ENCODE results near the gene RCAN3.
A peak's percentile ranks its signal among the peaks of the same experiment; 100 is the strongest.
"Not testable (repeated sequence)": the region's sequence is repeated elsewhere in the genome, so short reads cannot be mapped to it uniquely, and the experiment has no call there.

RCAN3 gene

GRCh38 chr1:24502709-24503058, at the start of gene RCAN3:
Gene RCAN3, plus strand, starts transcription at chr1:24502836. Its CDS starts 11,537 bp downstream, at chr1:24514373.
- peak; percentile 79 to 83 for DNase-seq (ENCODE audit: low read depth in 2 of 2)

- no peak for DNase-seq (ENCODE audit: low read depth in 2 of 2)
Observed at GRCh38 chr1:24452922-24453485, 49.6 kb upstream of the RCAN3 start.

GRCh38 chr1:24454673-24455072, 48.0 kb upstream of the RCAN3 start:
- no peak for DNase-seq (ENCODE audit: low read depth in 2 of 2)

- no peak for DNase-seq (ENCODE audit: low read depth in 2 of 2)
Observed at GRCh38 chr1:24455272-24455671, 47.4 kb upstream of the RCAN3 start.

GRCh38 chr1:24457866-24458265, 44.8 kb upstream of the RCAN3 start:
- DNase-seq (ENCODE audit: low read depth in 2 of 2): no peak

- no peak for DNase-seq (ENCODE audit: low read depth in 2 of 2)
Observed at GRCh38 chr1:24459551-24460266, 42.9 kb upstream of the RCAN3 start.

GRCh38 chr1:24462128-24462527, 40.5 kb upstream of the RCAN3 start:
- not testable (repeated sequence) for DNase-seq (ENCODE audit: low read depth in 2 of 2)

GRCh38 chr1:24463776-24464735, 38.6 kb upstream of the RCAN3 start:
- no peak for DNase-seq (ENCODE audit: low read depth in 2 of 2)

- DNase-seq (ENCODE audit: low read depth in 2 of 2): no peak
Observed at GRCh38 chr1:24465099-24465498, 37.5 kb upstream of the RCAN3 start.

- DNase-seq (ENCODE audit: low read depth in 2 of 2): no peak
Observed at GRCh38 chr1:24465638-24466037, 37.0 kb upstream of the RCAN3 start.

GRCh38 chr1:24468685-24469316, 33.8 kb upstream of the RCAN3 start:
- no peak for DNase-seq (ENCODE audit: low read depth in 2 of 2)

- no peak for DNase-seq (ENCODE audit: low read depth in 2 of 2)
Observed at GRCh38 chr1:24470592-24470991, 32.0 kb upstream of the RCAN3 start.

GRCh38 chr1:24472527-24473251, 29.9 kb upstream of the RCAN3 start:
- DNase-seq (ENCODE audit: low read depth in 2 of 2): no peak

- no peak for DNase-seq (ENCODE audit: low read depth in 2 of 2)
Observed at GRCh38 chr1:24474193-24474592, 28.4 kb upstream of the RCAN3 start.

GRCh38 chr1:24475700-24476099, 26.9 kb upstream of the RCAN3 start:
- no peak for DNase-seq (ENCODE audit: low read depth in 2 of 2)

- no peak for DNase-seq (ENCODE audit: low read depth in 2 of 2)
Observed at GRCh38 chr1:24476571-24476970, 26.1 kb upstream of the RCAN3 start.

- DNase-seq (ENCODE audit: low read depth in 2 of 2): no peak
Observed at GRCh38 chr1:24477309-24477708, 25.3 kb upstream of the RCAN3 start.

- DNase-seq (ENCODE audit: low read depth in 2 of 2): peak; percentile 34 to 45
Observed at GRCh38 chr1:24481101-24481500, 21.5 kb upstream of the RCAN3 start.

GRCh38 chr1:24481843-24482610, 20.6 kb upstream of the RCAN3 start:
- DNase-seq (ENCODE audit: low read depth in 2 of 2): no peak

GRCh38 chr1:24483441-24483840, 19.2 kb upstream of the RCAN3 start:
- no peak for DNase-seq (ENCODE audit: low read depth in 2 of 2)

GRCh38 chr1:24484199-24484598, 18.4 kb upstream of the RCAN3 start:
- no peak for DNase-seq (ENCODE audit: low read depth in 2 of 2)
